GM10266 (cell line): ENCODE data around the gene APCDD1L.

Experiments
- DNase-seq: peaks from one replicate; pipeline ENCODE4 v3.0.0; 2012; ENCODE audit errors: extremely low spot score
- CTCF ChIP-seq: IDR thresholded peaks from 2 replicates; pipeline ENCODE4 v1.5.1; 2012; ENCODE audit warnings: mild to moderate bottlenecking, low read depth; ENCODE audit not compliant: control insufficient read depth, insufficient read depth; ENCODE audit errors: missing control alignments

APCDD1L gene

DNA sequence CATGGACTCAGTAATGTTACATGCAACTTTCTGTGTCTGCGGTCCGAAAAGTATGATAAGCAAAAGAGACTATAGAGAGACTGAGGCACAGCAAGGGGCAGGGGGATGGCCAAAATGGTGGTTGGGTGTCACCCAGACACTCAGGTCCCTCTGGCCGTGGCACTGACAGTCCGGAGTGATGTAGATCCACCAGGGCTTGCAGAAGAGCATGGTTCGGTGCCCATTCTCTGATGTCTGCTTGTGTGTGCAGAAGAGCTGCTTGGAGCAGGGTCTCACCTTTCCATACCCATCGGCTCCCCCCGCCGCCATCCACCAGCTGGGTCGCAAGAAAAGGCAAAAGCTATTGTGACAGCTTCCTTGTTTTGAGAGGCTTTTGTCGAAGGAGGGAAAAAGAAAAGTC, 6.6 kb upstream of the APCDD1L start:
- DNase-seq = no peak
- TF ChIP-seq CTCF = no peak

- DNase-seq = no peak
Measured at GRCh38 chr20:58519940-58520712, 4.9 kb upstream of the APCDD1L start.

GRCh38 chr20:58518896-58519593, 3.8 kb upstream of the APCDD1L start:
- no peak for TF ChIP-seq CTCF
- no peak for DNase-seq

More at GRCh38 chr20:58519940-58520712, 4.9 kb upstream of the APCDD1L start:
- TF ChIP-seq CTCF = no peak

GRCh38 chr20:58518387-58518786, 3.2 kb upstream of the APCDD1L start:
- no peak for DNase-seq
- TF ChIP-seq CTCF = no peak

DNA sequence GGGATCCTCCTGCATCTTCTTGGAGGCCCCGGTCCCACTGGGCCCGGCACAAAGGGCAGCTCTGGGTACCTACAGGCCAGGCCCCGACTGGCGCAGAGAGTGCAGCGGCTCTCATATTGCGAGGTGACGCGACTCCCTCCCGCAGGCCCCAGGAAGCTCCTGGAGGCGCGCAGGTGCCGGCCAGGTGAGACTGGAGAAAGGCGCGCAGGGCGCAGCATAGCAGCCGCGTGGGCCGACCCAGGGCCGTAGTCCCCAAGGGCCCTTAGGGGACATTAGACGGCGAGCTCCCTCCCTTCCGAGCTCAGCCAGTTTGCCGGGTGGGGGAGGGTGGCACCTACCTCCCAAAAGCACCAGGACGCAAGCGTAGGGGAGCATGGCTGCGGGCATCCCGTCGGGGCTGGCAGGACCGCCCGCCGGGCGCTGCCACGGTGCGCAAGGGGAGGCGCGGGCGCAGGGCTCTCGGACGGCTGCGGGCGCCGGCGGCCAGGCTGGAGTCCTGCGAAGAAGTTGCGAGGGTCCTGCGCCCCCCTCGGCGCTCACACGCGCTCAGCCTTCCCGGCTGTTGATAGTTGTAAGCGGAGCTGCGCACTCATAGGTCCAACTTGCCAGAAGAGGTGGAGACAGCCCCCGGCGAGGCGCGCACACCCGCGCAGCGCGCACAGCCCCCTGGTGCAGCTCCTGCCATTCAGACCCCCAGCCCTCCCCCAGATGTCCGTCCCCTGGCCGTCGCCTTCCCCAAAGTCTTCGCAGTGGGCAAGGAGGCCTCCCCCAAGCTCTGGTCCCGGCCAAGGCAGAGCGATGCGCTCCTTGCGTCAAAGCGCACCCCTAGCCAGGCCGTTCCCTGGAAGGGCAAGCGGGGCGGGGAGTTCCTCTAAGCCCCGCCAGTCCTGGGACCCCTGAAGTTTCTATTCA, 622 bp downstream of the APCDD1L start:
- no peak for DNase-seq
- TF ChIP-seq CTCF = no peak

DNA sequence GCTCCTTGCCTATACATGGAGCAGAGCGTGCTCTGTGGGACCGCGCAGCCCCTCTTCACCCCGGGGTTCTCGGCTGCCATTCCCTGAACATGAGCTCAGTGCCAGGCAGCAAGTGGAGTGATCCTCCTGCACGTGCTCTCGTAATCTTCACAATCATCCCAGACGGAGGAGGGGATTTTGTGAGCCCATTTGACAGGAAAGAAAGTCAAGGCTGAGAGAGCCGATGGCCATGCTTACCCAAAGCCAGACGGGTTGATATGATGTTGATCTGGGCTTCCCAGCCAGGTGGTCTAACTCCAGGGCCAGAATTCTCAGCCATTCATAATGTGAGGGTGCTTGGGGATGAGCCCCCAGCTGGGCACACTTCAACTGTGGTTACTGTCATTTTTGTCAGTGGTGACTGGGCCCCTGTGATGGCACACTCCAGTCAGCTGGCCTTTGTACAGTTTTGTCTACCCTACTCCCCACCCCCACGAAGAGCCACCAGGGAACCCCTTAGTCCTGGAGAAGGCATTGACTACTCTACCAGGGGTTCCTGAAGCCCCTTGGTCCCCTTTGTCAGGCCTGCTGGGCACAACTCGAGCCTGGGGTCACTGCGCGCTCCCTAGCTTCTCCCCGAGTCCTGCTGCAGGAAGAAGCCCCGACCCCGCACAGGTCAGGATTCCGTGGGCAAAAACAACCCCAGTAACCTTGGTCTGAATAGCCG, 1.5 kb downstream of the APCDD1L start:
- no peak for TF ChIP-seq CTCF
- no peak for DNase-seq
